GM18526 (cell line): ENCODE results near the gene PRDM16.

Source experiments
- POLR2A ChIP-seq: IDR thresholded peaks from 3 replicates; pipeline ENCODE4 v1.6.1; 2011; ENCODE audit not compliant: insufficient read length; ENCODE audit errors: extremely low read depth

PRDM16 gene

GRCh38 chr1:3370856-3371703 lies 302.1 kb downstream of the PRDM16 start:
- no peak for TF ChIP-seq POLR2A

- TF ChIP-seq POLR2A = no peak
Observed at GRCh38 chr1:3372317-3372716, 303.3 kb downstream of the PRDM16 start.

DNA sequence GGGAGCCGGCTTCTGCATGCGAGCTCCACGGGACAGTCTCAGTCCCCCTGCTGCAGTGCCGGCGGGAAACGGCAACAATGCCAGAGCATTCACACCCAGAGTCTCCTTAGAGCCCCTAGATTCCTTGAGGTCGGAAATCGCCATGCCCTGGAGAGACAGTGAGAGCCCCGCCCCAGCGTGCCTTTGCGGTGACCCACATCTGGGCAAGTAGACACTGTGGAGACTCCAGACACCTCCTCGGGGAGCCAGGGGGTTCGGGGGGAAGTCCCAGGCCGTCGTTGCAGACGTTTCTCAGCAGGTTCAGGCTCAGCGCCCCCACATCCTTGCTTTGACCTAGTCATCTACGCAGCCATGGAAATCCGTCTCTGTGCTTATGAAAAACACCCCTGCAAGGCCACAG lies 304.2 kb downstream of the PRDM16 start:
- no peak for TF ChIP-seq POLR2A

DNA sequence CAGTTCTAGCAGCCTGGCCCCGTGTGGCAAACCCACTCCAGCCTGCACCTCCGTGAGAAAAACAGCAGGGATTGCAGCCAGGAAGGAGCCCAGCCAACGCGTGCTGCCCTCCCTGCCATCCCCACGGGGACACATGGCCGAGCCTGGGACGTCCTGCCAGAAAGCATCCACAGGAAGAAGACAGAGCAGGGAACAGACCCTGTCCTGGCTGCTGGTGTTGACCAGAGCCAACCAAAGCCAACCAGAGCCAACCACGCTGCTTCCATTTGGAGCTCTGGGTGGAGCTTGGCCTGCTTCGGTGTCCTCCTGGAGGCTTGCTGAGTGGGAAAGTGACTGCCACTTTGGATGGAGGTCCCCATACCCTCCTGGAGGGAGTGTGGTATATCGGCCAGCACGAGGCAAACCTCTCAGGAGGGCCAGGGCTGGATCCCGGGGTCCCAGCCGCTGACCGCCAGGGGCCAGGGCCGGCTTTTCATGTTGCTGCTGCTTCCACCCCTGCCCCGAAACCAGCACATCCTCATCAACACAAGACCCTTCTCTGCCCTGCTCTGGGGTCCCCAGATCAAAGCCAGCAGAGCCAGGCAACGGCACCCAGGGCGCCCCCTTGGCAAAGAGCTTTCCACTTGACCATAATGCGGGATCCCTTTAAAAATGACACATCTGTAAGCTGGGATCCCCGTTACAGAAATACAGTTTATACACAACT lies 304.9 kb downstream of the PRDM16 start:
- TF ChIP-seq POLR2A = no peak

- no peak for TF ChIP-seq POLR2A
Observed at GRCh38 chr1:3375245-3375644, 306.2 kb downstream of the PRDM16 start.

DNA sequence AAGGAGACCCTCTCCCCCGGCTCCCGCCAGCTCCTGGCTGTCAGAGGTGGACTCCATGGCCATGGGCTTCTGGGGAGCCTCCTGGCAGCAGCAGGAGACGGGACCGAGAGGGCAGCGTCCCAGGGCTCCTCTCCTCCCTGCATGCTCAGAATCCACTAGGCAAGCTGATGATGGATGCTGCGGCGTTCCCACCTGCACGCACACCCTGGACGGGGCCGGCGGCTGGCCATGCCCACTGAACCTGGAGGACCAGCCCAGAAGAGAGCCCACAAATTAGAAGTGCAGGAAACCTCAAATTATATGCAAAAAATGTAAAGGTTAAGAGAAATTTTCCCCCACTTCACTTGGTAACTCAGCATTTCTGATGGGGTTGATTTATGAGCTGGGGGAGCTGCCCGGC lies 308.2 kb downstream of the PRDM16 start:
- TF ChIP-seq POLR2A = no peak

DNA sequence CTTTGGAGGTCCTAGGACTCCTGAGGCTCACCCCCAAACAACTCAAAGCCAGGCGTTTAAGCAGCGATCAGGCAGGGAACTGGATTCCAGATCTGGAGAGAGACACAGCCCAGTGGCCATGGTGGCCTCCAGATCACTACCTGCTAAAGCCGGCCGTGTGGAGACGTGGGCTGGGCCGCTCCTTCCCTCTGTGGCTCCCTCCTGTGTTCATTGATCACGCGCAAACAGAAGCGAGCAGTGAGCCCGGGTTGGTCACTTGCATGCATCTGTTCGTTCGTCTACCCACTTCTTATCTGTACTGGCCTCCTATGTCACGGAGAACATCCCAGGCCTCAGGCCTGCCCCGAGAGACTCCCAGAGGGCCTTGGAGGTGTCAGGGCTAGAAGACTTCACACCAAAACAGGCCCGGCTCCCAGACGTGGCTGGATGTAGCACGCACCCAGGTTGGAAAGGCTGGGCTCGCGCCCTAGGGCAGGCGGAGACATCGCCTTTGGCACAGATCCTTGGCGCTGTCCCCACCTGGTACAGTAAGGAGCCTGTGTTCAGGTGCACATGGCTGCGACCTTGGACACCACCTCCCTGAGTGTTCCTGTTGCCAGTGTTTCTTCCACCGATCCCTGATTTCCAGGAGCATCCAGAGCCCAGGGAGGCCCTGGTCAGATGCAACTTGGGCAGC lies 308.7 kb downstream of the PRDM16 start:
- TF ChIP-seq POLR2A = no peak

DNA sequence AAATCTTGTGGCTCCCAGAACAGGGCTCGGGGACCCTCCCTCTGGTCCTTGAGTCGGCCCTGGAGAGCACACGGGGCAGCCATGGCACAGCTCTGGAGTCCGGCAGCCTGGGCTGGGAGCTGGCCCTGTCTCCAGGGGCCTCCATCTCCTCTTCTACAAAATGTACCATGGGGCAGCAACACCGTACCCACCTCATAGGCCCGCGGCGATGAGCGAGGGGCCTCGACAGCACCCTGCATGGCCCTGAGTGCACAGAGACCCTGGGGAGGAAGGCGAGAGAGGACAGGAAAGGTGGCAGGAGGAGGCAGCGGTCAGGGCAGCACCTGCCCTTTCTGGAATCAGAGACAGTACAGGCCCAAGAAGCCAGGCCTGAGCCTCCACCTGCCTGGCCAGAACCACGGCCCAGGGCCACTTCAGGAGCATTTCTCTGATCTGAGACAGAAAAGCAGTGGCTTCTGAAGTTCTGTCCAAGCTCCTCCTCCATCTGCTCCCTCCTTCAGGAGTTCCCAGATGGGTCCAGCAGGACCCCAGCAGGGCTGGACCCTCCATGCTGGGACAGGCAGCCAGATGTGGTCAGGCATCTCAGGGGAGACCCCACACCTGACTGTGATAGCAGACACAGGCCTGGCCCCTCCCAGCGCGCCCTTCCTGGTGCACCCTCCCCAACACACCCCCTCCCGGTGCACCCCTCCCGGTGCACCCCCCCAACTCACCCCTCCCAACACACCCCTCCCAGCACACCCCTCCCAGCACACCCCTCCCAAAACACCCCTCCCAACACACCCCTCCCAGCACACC lies 309.6 kb downstream of the PRDM16 start:
- no peak for TF ChIP-seq POLR2A

GRCh38 chr1:3379934-3380333 lies 310.9 kb downstream of the PRDM16 start:
- no peak for TF ChIP-seq POLR2A

- TF ChIP-seq POLR2A = no peak
Observed at GRCh38 chr1:3380469-3380868, 311.5 kb downstream of the PRDM16 start.

DNA sequence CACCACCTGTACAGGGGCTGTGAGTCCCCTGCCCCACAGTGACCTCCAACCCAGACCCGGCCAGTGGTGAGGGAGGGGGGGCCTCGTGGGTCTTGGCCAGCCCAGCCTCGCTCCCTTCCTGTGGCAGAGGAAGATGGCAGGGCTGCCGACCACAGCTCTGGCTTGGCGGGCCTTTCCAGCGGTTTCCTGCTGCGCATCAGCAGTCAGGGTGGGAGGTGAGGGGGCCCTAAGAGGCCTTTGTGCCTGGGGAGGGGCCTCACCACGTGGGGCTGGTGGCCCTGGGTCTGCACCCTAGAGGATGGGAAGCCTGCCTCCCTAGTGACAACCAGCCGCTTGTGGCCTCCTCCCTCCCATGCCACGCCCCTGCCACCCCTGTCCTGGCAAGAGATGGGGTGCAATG lies 312.9 kb downstream of the PRDM16 start:
- TF ChIP-seq POLR2A = no peak

DNA sequence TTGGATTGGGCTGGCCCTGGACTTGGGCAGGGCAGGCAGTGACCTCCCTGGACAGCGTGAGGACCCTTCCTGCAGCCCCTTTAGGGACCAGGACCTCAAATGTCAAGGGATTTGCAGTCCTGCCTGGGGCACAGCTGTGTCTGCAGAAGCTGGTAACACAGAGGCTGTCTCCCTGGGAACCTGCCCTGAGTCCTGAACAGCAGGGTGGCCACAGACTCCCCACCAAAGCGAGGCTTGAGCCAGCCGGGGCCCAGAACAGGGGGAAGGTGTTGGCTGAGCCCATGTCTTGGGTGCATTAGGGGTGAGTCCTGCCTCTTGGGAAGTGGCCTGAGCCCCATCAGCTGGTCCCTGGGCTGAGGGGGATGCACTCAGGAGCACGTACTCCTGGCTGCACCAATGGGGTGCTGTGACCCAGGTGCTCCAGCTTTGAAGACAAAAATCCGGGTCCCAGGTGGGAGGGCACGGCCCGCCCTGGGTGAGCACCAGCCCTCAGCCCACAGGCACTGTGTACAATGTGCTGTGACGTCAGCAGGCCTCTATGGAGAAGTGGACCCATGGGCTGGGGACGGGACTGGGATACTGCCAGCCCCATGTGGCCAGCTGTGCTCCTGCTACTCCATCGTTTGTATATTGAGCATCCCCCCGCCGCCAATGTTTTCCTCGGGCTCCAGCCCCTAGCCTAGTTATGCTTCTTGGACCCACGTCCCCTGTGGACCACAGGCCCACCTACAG lies 313.5 kb downstream of the PRDM16 start:
- TF ChIP-seq POLR2A = no peak

- no peak for TF ChIP-seq POLR2A
Observed at GRCh38 chr1:3383679-3384078, 314.7 kb downstream of the PRDM16 start.

GRCh38 chr1:3384407-3384806 lies 315.4 kb downstream of the PRDM16 start:
- no peak for TF ChIP-seq POLR2A
